Thoracic aorta (tissue), 2 donors: ENCODE results near the gene MYO18B. TPM values are rescaled to one million over a fixed set of nuclear protein-coding genes. Genes with fewer than 3 reads are reported as not detected.

Experiments used
- ATAC-seq: fragments of 150-250 bp; one replicate; pipeline ENCODE4 v1.8.0; 2017; ENCODE audit warnings: low read depth; ENCODE audit not compliant: insufficient number of reproducible peaks, low FRiP score
- DNase-seq: peaks from one replicate; pipeline ENCODE4 v3.0.0-alpha.2; 2020; ENCODE audit warnings: low spot score
- H3K27ac ChIP-seq, 2 donors: fragments of 200-600 bp; sonication (generic); 1 replicate in 1 of 2; 2 replicates in 1 of 2; pipeline ENCODE4 v1.5.1; 2016; ENCODE audit warnings: mild to moderate bottlenecking in 2 of 2, moderate library complexity in 2 of 2
- H3K27me3 ChIP-seq: fragments of 200-600 bp; sonication (generic); replicated peaks from 2 replicates; pipeline ENCODE4 v1.6.0; 2016; ENCODE audit warnings: mild to moderate bottlenecking; ENCODE audit not compliant: insufficient read depth
- H3K36me3 ChIP-seq: fragments of 200-600 bp; sonication (generic); one replicate; pipeline ENCODE4 v1.5.1; 2016
- H3K4me1 ChIP-seq, 2 donors: fragments of 200-600 bp; sonication (generic); 1 replicate in 1 of 2; 2 replicates in 1 of 2; pipeline versions ENCODE4 v1.5.1 to v1.6.0; 2016; ENCODE audit warnings: low read depth in 2 of 2, mild to moderate bottlenecking in 1 of 2; ENCODE audit not compliant: control insufficient read depth in 1 of 2
- H3K4me3 ChIP-seq: fragments of 200-600 bp; sonication (generic); 2 replicates; pipeline ENCODE4 v1.5.1; 2016; ENCODE audit warnings: mild to moderate bottlenecking
- H3K9me3 ChIP-seq: fragments of 200-600 bp; sonication (generic); 2 replicates; pipeline ENCODE4 v1.5.1; 2016
- CTCF ChIP-seq: fragments of 200-600 bp; sonication (generic); IDR thresholded peaks from one replicate; pipeline ENCODE4 v1.5.1; 2019; ENCODE audit warnings: antibody characterized with exemption
- total RNA-seq, 2 donors: library from RNA; depleted of rRNA; stranded (reverse); fragments of >200 nt; gene quantifications; one replicate each; pipeline versions ENCODE4 v1.1.0 to v1.2.3, GENCODE V29; 2016

MYO18B gene
- total RNA-seq, 2 donors from 2014 or later, result 45.6 to 73.5 TPM

DNA sequence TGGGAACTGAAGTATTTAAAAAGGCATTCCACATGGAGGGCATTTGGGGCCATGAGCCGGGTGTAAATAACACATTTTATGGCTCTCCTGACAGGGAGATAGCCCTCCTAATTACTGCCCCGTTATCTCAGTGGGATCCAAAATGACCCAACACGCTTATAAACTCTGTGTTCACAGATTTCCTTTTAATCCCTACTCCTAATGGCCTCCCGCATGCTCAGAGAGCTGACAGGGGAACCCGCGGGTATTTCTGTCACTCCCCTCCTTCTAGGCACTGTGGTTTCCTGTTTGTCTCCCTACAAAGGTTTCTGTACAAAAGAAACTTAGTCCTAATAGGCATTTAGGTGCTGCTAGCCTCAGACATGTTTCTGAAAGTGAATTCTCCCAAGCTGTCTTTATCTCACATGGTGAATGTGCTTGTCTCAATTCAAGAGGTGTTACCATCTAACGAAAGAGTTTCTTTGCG, 224.5 kb downstream of the MYO18B start:
- H3K9me3 ChIP-seq, result no peaks in the 10 kb centered on the region
- DNase-seq (no peak), ATAC-seq (no peak)
- H3K36me3 ChIP-seq, result peaks cover 16% of the 10 kb centered on the region
- no peak overlapping the region for H3K27ac ChIP-seq
- TF ChIP-seq CTCF, result no peak
- no peaks in the 10 kb centered on the region for H3K27me3 ChIP-seq
- H3K4me3 ChIP-seq, result no peak overlapping the region
- H3K4me1 ChIP-seq, result no peaks in the 10 kb centered on the region

DNA sequence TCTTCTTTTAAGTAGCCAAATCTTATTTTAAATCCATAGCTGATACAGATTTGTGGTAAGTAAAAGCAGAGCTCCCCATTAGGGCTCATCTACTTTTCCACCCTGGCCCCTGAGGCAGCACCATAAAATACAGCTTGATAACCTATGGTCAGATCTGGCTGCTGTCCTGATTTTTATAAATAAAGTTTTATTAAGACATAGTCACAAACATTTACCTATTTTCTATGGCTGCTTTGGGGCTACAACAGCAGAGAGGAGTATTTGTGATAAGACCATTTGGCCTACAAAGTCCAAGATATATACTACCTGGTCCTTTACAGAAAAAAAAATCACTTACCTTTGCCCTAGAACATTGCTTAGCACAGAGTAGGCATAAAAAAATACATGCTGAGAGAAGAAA, 227.3 kb downstream of the MYO18B start:
- Histone ChIP-seq H3K27me3 (no peaks in the 10 kb centered on the region), H3K4me3 (no peak overlapping the region), H3K27ac (no peak overlapping the region), H3K9me3 (no peaks in the 10 kb centered on the region), H3K4me1 (no peaks in the 10 kb centered on the region), H3K36me3 (no peaks in the 10 kb centered on the region)
- ATAC-seq (no peak), DNase-seq (no peak)
- no peak for TF ChIP-seq CTCF

GRCh38 chr22:25969901-25970300, 227.9 kb downstream of the MYO18B start:
- no peaks in the 10 kb centered on the region for H3K27me3 ChIP-seq
- no peak for TF ChIP-seq CTCF
- H3K36me3 ChIP-seq, result no peaks in the 10 kb centered on the region
- H3K9me3 ChIP-seq, result no peaks in the 10 kb centered on the region
- no peaks in the 10 kb centered on the region for H3K4me1 ChIP-seq
- H3K4me3 ChIP-seq, result no peak overlapping the region
- H3K27ac ChIP-seq, result no peak overlapping the region
- DNase-seq (no peak), ATAC-seq (no peak)

DNA sequence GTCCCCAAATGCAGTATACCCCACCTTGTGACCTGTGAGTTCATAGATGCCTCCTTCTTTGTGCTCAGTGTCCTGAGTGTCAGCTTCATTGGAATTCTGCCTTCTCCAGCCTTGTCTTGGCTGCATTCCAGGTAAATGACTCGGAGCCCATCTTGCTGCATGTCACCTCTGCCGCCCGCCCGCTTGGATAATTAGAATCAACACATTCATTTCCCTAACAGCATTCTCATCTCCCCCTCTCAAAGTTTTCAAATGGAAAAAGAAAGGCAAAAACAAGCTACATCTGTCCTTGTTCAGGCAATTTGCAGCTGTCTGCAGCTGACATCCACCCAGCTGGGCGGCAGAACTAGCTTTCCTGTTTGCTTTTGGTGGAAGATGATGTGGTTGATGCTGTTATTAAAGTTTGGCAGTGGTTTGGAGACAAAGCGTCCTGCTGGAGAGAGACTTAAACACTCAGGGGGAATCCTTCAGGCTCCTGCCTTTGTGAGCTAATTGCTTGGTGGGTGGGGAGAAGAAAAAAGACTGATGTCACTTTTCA, 228.5 kb downstream of the MYO18B start:
- ATAC-seq, result no peak
- no peaks in the 10 kb centered on the region for H3K9me3 ChIP-seq
- H3K4me1 ChIP-seq, result no peaks in the 10 kb centered on the region
- no peak for DNase-seq
- H3K36me3 ChIP-seq, result no peaks in the 10 kb centered on the region
- no peak overlapping the region for H3K4me3 ChIP-seq
- no peaks in the 10 kb centered on the region for H3K27me3 ChIP-seq
- TF ChIP-seq CTCF, result no peak
- H3K27ac ChIP-seq, result no peak overlapping the region

DNA sequence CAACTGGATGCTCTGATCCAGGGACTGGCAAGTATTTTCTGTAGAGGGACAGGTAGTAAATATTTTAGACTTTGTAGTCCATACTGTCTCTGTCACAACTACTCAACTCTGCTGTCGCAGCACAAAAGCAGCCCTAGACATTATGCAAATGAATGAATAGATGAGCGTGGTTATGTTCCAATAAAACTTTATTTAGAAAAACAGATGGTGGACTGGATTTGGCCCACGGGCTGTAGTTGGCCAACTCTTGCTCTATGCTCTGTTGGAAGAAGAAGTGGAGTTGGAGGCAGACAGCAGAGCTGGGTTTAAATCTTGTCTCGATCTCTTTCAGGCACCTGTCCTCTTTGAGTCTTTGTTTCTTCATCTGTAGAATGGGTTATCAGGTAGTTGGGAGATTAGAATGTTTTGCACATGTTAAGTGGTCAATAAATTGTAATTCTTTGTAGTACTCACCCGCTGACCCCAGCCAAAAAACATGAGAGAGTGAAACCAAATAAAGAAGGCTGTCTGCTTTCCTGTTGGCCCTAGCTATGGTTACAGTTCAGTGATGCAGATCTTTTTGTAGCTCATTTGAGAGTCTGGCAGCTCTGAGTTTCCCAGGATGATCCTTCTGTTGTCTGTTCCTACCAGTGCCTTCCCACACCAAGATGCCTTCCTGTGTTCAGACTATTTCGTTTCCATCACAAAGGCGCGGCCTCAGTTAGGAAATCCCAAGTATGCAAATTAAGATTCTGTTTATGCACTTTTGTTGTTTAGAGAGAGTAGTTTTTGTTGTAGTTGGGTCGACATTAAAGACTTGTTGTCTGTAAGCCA, 229.2 kb downstream of the MYO18B start:
- ATAC-seq, result no peak
- DNase-seq, result no peak
- no peaks in the 10 kb centered on the region for H3K27me3 ChIP-seq

More for the DNA sequence above, 229.2 kb downstream of the MYO18B start:
- Histone ChIP-seq H3K4me1 (no peaks in the 10 kb centered on the region), H3K27ac (no peak overlapping the region), H3K9me3 (no peaks in the 10 kb centered on the region), H3K36me3 (no peaks in the 10 kb centered on the region), H3K4me3 (no peak overlapping the region)
- TF ChIP-seq CTCF, result no peak
